ENCODE measurements around the gene CST4. TPM values are rescaled to one million over a fixed set of nuclear protein-coding genes. Genes with fewer than 3 reads are reported as not detected.
"Not testable (repeated sequence)": the region's sequence is repeated elsewhere in the genome, so short reads cannot be mapped to it uniquely, and the experiment has no call there.

Gene CST4
- total RNA-seq, 2 donors from 2014 or later, result 2.0 to 2.3 TPM

DNA sequence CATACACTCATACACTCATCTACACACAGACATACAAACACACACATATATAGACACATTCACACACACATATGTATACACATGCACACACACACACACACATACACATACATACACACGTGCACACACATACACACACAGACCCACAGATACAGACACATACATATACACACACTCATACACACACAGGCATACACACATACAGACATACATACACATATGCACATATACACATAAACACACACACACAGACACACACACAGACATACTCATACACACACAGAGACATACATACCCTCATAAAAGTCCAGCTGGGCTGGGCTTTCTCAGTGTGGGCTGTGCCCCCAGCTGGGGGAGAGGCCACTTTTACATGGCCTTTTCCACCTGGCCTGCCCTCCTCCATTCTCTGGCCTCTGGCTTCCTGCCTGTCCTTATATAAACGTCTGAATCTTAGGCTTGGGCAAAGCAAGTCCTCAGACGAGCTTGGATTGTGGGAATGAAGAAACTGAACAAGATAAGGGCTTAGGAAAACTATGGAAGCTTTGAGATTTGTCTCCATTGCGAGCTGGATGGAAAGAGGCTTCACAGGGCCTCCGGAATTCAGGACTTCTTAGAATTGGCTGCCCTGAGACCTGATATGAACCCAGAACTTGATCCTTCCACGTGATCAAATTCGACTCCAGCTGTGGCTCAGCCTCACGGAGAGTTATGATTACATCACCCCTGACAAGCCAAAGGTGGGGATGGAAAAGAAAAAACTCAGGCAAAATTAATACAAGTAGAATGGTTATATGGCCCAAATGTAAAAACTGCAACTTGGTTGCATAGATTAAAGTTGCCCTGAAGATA lies 28.6 kb downstream of the CST4 start:
- Mint-ChIP-seq H3K9me3 (no peaks in the 10 kb centered on the region), H3K4me1 (peaks cover 47% of the 10 kb centered on the region)

DNA sequence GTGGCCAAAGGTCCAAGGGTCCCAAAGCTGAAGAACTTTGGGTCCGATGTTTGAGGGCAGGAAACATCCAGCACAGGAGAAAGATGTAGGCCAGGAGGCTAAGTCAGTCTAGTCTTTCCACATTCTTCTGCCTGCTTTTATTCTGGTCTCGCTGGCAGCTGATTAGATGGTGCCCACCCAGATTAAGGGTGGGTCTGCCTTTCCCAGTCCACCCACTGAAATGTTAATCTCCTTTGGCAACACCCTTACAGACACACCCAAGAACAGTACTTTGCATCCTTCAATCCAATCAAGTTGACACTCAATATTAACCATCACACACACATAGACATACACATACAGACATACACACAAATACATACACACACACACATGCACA lies 29.2 kb downstream of the CST4 start:
- H3K9me3 ChIP-seq (ENCODE audit: control insufficient read depth, low read length); H3K36me3 ChIP-seq (ENCODE audit: control insufficient read depth, insufficient read depth, low read length); H3K27ac ChIP-seq (ENCODE audit: low read depth, low read length); H3K9ac ChIP-seq (ENCODE audit: extremely low read depth, low read length, poor library complexity, severe bottlenecking); H3K4me3 ChIP-seq (ENCODE audit: low read length); H3K4me3 Mint-ChIP-seq; H3K36me3 Mint-ChIP-seq (ENCODE audit: low read depth); H3K27me3 Mint-ChIP-seq (ENCODE audit: insufficient read depth); H3K27ac Mint-ChIP-seq; H3K27me3 ChIP-seq (ENCODE audit: control insufficient read depth, insufficient read depth, low read length, poor library complexity, severe bottlenecking); H3K9me3 Mint-ChIP-seq: not testable (repeated sequence)
- WGBS, 2 experiments (ENCODE audit: insufficient coverage in 1 of 2, insufficient read length in 1 of 2), result 87 to 92% methylated on average over 2 of the region's 2 CpGs
- peaks cover 47% of the 10 kb centered on the region for H3K4me1 Mint-ChIP-seq
- peaks cover 18% of the 10 kb centered on the region for H3K4me1 ChIP-seq (ENCODE audit: control insufficient read depth, insufficient read depth, low read length)
- DNase-seq, result peak; percentile 17

More for the DNA sequence above, 28.6 kb downstream of the CST4 start:
- Mint-ChIP-seq H3K36me3 (ENCODE audit: low read depth) (no peaks in the 10 kb centered on the region), H3K4me3 (no peak overlapping the region), H3K27me3 (ENCODE audit: insufficient read depth) (no peaks in the 10 kb centered on the region), H3K27ac (no peak overlapping the region)
- Histone ChIP-seq H3K27me3 (ENCODE audit: control insufficient read depth, insufficient read depth, low read length, poor library complexity, severe bottlenecking) (no peaks in the 10 kb centered on the region), H3K4me3 (ENCODE audit: low read length) (no peak overlapping the region), H3K27ac (ENCODE audit: low read depth, low read length) (no peak overlapping the region), H3K9ac (ENCODE audit: extremely low read depth, low read length, poor library complexity, severe bottlenecking) (no peak overlapping the region), H3K9me3 (ENCODE audit: control insufficient read depth, low read length) (no peaks in the 10 kb centered on the region), H3K4me1 (ENCODE audit: control insufficient read depth, insufficient read depth, low read length) (peaks cover 18% of the 10 kb centered on the region), H3K36me3 (ENCODE audit: control insufficient read depth, insufficient read depth, low read length) (no peaks in the 10 kb centered on the region)
- WGBS, 2 experiments (ENCODE audit: insufficient coverage in 1 of 2, insufficient read length in 1 of 2), result 85% methylated on average over 7 to 8 of the region's 8 CpGs
- DNase-seq, result peak; percentile 33
- no peak for TF ChIP-seq CTCF (conservative IDR thresholded peaks at IDR 0.05)

- Mint-ChIP-seq H3K4me1 (peaks cover 44% of the 10 kb centered on the region), H3K27me3 (ENCODE audit: insufficient read depth) (no peaks in the 10 kb centered on the region), H3K36me3 (ENCODE audit: low read depth) (no peaks in the 10 kb centered on the region), H3K9me3 (no peaks in the 10 kb centered on the region), H3K4me3 (peak overlapping the region; percentile 1), H3K27ac (peak overlapping the region; percentile 10)
- DNase-seq, result peak; percentile 38
- TF ChIP-seq CTCF (conservative IDR thresholded peaks at IDR 0.05), result no peak
- Histone ChIP-seq H3K9me3 (ENCODE audit: control insufficient read depth, low read length) (no peaks in the 10 kb centered on the region), H3K27me3 (ENCODE audit: control insufficient read depth, insufficient read depth, low read length, poor library complexity, severe bottlenecking) (no peaks in the 10 kb centered on the region), H3K27ac (ENCODE audit: low read depth, low read length) (no peak overlapping the region), H3K36me3 (ENCODE audit: control insufficient read depth, insufficient read depth, low read length) (no peaks in the 10 kb centered on the region), H3K4me1 (ENCODE audit: control insufficient read depth, insufficient read depth, low read length) (peaks cover 18% of the 10 kb centered on the region), H3K9ac (ENCODE audit: extremely low read depth, low read length, poor library complexity, severe bottlenecking) (no peak overlapping the region), H3K4me3 (ENCODE audit: low read length) (no peak overlapping the region)
- 88 to 97% methylated on average over 5 to 6 of the region's 8 CpGs for WGBS, 2 experiments (ENCODE audit: insufficient coverage in 1 of 2, insufficient read length in 1 of 2)
Measured at GRCh38 chr20:23658989-23659609, 29.7 kb downstream of the CST4 start.
